Measurements from ENCODE around the gene POLR2M. TPM values are rescaled to one million over a fixed set of nuclear protein-coding genes. Genes with fewer than 3 reads are reported as not detected.

Gene POLR2M
- total and polyA plus RNA-seq, 10 of the 15 experiments (the other 5 are each of a cell fraction or from before 2014, with no cell fraction given) = 5.8 to 364 (median 23.7) TPM

DNA sequence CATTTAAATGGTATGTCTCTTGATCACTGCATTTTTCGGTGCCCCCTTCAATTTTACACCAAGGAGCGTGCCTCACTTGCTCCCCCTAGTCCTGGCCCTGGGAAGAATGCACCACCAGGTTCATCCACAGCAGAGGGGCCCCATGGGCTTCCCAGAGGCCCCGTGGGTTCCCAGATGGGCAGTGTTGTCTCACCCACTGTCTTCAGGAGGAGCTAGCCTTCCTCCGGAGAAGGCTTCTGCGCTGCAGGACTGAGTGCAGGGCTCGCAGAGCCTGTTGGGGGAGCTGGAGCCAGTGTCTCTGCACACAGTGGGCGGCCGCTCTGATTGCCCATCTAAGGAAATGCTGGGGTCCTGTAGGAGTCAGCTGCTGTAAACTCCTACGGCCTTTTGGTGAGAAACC, 45.9 kb downstream of the POLR2M start:
- H3K9ac ChIP-seq (ENCODE audit: control insufficient read depth, insufficient read depth, low read length) = no peak overlapping the region
- H3K79me2 ChIP-seq (ENCODE audit: control insufficient read depth, insufficient read depth, low read length) = no peaks in the 10 kb centered on the region
- CTCF ChIA-PET = interaction anchor here (0.6 to 5.6 kb wide), 2 partner anchors 20 to 108 kb away, joined by 3 to 70 read pairs; no protein-coding TSS in a partner anchor
- SMC1A ChIA-PET (ENCODE audit: uncharacterized antibody, unreplicated experiment) = interaction anchor here (5.3 kb wide), 1 partner anchor 108 kb away, joined by 34 read pairs; no protein-coding TSS in a partner anchor
- no peaks in the 10 kb centered on the region for H3K36me3 ChIP-seq (ENCODE audit: control insufficient read depth in 2 of 2, insufficient read depth in 2 of 2, low read length in 1 of 2)
- intact Hi-C loops (cut with micrococcal nuclease; ENCODE audit: unreplicated experiment) = no loop called here
- no peak for DNase-seq (ENCODE audit: low read depth, low spot score)
- H3K9me3 ChIP-seq (replicated peaks; ENCODE audit: control insufficient read depth, insufficient read depth, low read length) = no peaks in the 10 kb centered on the region
- WGBS (ENCODE audit: insufficient coverage, insufficient replicate concordance, low lambda C conversion rate, missing lambda C conversion rate) = 50% methylated on average over 9 of the region's 9 CpGs
- no peak for TF ChIP-seq MXI1 (IDR thresholded peaks at IDR 0.05; ENCODE audit: low read depth, low read length)
- no peak for TF ChIP-seq JUNB (IDR thresholded peaks at IDR 0.05)
- TF ChIP-seq, protein P1, sequence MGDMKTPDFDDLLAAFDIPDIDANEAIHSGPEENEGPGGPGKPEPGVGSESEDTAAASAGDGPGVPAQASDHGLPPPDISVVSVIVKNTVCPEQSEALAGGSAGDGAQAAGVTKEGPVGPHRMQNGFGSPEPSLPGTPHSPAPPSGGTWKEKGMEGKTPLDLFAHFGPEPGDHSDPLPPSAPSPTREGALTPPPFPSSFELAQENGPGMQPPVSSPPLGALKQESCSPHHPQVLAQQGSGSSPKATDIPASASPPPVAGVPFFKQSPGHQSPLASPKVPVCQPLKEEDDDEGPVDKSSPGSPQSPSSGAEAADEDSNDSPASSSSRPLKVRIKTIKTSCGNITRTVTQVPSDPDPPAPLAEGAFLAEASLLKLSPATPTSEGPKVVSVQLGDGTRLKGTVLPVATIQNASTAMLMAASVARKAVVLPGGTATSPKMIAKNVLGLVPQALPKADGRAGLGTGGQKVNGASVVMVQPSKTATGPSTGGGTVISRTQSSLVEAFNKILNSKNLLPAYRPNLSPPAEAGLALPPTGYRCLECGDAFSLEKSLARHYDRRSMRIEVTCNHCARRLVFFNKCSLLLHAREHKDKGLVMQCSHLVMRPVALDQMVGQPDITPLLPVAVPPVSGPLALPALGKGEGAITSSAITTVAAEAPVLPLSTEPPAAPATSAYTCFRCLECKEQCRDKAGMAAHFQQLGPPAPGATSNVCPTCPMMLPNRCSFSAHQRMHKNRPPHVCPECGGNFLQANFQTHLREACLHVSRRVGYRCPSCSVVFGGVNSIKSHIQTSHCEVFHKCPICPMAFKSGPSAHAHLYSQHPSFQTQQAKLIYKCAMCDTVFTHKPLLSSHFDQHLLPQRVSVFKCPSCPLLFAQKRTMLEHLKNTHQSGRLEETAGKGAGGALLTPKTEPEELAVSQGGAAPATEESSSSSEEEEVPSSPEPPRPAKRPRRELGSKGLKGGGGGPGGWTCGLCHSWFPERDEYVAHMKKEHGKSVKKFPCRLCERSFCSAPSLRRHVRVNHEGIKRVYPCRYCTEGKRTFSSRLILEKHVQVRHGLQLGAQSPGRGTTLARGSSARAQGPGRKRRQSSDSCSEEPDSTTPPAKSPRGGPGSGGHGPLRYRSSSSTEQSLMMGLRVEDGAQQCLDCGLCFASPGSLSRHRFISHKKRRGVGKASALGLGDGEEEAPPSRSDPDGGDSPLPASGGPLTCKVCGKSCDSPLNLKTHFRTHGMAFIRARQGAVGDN (IDR thresholded peaks at IDR 0.05) = no peak
- TF ChIP-seq, protein P2, sequence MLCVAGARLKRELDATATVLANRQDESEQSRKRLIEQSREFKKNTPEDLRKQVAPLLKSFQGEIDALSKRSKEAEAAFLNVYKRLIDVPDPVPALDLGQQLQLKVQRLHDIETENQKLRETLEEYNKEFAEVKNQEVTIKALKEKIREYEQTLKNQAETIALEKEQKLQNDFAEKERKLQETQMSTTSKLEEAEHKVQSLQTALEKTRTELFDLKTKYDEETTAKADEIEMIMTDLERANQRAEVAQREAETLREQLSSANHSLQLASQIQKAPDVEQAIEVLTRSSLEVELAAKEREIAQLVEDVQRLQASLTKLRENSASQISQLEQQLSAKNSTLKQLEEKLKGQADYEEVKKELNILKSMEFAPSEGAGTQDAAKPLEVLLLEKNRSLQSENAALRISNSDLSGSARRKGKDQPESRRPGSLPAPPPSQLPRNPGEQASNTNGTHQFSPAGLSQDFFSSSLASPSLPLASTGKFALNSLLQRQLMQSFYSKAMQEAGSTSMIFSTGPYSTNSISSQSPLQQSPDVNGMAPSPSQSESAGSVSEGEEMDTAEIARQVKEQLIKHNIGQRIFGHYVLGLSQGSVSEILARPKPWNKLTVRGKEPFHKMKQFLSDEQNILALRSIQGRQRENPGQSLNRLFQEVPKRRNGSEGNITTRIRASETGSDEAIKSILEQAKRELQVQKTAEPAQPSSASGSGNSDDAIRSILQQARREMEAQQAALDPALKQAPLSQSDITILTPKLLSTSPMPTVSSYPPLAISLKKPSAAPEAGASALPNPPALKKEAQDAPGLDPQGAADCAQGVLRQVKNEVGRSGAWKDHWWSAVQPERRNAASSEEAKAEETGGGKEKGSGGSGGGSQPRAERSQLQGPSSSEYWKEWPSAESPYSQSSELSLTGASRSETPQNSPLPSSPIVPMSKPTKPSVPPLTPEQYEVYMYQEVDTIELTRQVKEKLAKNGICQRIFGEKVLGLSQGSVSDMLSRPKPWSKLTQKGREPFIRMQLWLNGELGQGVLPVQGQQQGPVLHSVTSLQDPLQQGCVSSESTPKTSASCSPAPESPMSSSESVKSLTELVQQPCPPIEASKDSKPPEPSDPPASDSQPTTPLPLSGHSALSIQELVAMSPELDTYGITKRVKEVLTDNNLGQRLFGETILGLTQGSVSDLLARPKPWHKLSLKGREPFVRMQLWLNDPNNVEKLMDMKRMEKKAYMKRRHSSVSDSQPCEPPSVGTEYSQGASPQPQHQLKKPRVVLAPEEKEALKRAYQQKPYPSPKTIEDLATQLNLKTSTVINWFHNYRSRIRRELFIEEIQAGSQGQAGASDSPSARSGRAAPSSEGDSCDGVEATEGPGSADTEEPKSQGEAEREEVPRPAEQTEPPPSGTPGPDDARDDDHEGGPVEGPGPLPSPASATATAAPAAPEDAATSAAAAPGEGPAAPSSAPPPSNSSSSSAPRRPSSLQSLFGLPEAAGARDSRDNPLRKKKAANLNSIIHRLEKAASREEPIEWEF (IDR thresholded peaks at IDR 0.05; ENCODE audit: insufficient replicate concordance, low read depth, low read length) = no peak
- TF ChIP-seq LARP7 (IDR thresholded peaks at IDR 0.05) = no peak
- no peak for TF ChIP-seq ZZZ3 (IDR thresholded peaks at IDR 0.05; ENCODE audit: control insufficient read depth, insufficient read length, low read depth)
- TF ChIP-seq, protein P3, sequence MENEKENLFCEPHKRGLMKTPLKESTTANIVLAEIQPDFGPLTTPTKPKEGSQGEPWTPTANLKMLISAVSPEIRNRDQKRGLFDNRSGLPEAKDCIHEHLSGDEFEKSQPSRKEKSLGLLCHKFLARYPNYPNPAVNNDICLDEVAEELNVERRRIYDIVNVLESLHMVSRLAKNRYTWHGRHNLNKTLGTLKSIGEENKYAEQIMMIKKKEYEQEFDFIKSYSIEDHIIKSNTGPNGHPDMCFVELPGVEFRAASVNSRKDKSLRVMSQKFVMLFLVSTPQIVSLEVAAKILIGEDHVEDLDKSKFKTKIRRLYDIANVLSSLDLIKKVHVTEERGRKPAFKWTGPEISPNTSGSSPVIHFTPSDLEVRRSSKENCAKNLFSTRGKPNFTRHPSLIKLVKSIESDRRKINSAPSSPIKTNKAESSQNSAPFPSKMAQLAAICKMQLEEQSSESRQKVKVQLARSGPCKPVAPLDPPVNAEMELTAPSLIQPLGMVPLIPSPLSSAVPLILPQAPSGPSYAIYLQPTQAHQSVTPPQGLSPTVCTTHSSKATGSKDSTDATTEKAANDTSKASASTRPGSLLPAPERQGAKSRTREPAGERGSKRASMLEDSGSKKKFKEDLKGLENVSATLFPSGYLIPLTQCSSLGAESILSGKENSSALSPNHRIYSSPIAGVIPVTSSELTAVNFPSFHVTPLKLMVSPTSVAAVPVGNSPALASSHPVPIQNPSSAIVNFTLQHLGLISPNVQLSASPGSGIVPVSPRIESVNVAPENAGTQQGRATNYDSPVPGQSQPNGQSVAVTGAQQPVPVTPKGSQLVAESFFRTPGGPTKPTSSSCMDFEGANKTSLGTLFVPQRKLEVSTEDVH (IDR thresholded peaks at IDR 0.05; ENCODE audit: low read depth, partially characterized antibody) = no peak
- TF ChIP-seq POU2F2 (IDR thresholded peaks at IDR 0.05; ENCODE audit: borderline replicate concordance, low read depth, low read length) = no peak
- no peaks in the 10 kb centered on the region for H4K20me1 ChIP-seq (ENCODE audit: control insufficient read depth, insufficient read depth)
- H2AFZ ChIP-seq (ENCODE audit: control insufficient read depth, low read depth, low read length) = no peak overlapping the region
- H3K27ac ChIP-seq (ENCODE audit: control insufficient read depth, insufficient read depth) = no peak overlapping the region
- no peak overlapping the region for H3K4me3 ChIP-seq
- H3K27me3 ChIP-seq (replicated peaks in 1 of 2; ENCODE audit: control insufficient read depth in 2 of 2, insufficient read depth in 2 of 2, low read length in 1 of 2) = no peaks in the 10 kb centered on the region
- no peak for ATAC-seq
- BruUV-seq (replicated peaks) = no TSS peak
- POLR2A ChIA-PET = no interaction called here
- FAIRE-seq = no peak
- RAD21 ChIA-PET (ENCODE audit: unreplicated experiment) = no interaction called here
- in situ Hi-C loops (cut with MboI) = loop anchor here (5.0 kb wide), 1 partner anchor 110 kb away; no protein-coding TSS in a partner anchor
- no peak overlapping the region for H3K4me2 ChIP-seq (ENCODE audit: control insufficient read depth, insufficient read depth)
- H3K4me1 ChIP-seq (ENCODE audit: control insufficient read depth, insufficient read depth, low read length) = no peaks in the 10 kb centered on the region
